Mesendoderm (in vitro differentiated cells): ENCODE results near the gene SUSD3.
A peak's percentile ranks its signal among the peaks of the same experiment; 100 is the strongest.

Experiments used
- DNase-seq: peaks from one replicate; pipeline ENCODE4 v3.0.0; 2013
- H2AK5ac ChIP-seq: 2 replicates; pipeline ENCODE4 v1.6.1; 2013; ENCODE audit warnings: low read length, inconsistent platforms
- H2BK120ac ChIP-seq: 2 replicates; pipeline ENCODE4 v1.6.1; 2013; ENCODE audit warnings: low read depth, mild to moderate bottlenecking, low read length, moderate library complexity, mixed read lengths
- H2BK15ac ChIP-seq: replicated peaks from 2 replicates; pipeline ENCODE4 v1.6.1; 2013; ENCODE audit warnings: low read depth, mild to moderate bottlenecking, moderate library complexity
- H2BK5ac ChIP-seq: 2 replicates; pipeline ENCODE4 v1.6.1; 2013; ENCODE audit warnings: low read length, inconsistent platforms
- H3K18ac ChIP-seq: 2 replicates; pipeline ENCODE4 v1.6.1; 2013; ENCODE audit warnings: mild to moderate bottlenecking, low read length, mixed read lengths
- H3K23ac ChIP-seq: one replicate; pipeline ENCODE4 v1.6.1; 2013; ENCODE audit warnings: low read length
- H3K27ac ChIP-seq: 2 replicates; pipeline ENCODE4 v1.5.1; 2013; ENCODE audit warnings: low read depth, mild to moderate bottlenecking, inconsistent platforms, low read length, moderate library complexity
- H3K27me3 ChIP-seq: 2 replicates; pipeline ENCODE4 v1.6.1; 2013; ENCODE audit warnings: low read length, control low read depth, mild to moderate bottlenecking, inconsistent platforms; ENCODE audit not compliant: insufficient read depth, poor library complexity
- H3K36me3 ChIP-seq: 2 replicates; pipeline ENCODE4 v1.6.1; 2013; ENCODE audit warnings: low read length, inconsistent platforms; ENCODE audit not compliant: control insufficient read depth, insufficient read depth
- H3K4ac ChIP-seq: one replicate; pipeline ENCODE4 v1.6.1; 2013; ENCODE audit warnings: low read depth, mild to moderate bottlenecking, low read length, moderate library complexity
- H3K4me1 ChIP-seq: 2 replicates; pipeline ENCODE4 v1.6.1; 2013; ENCODE audit warnings: low read depth, low read length, inconsistent platforms; ENCODE audit not compliant: control insufficient read depth
- H3K4me2 ChIP-seq: 2 replicates; pipeline ENCODE4 v1.6.1; 2013; ENCODE audit warnings: low read length
- H3K4me3 ChIP-seq: 2 replicates; pipeline ENCODE4 v1.5.1; 2013; ENCODE audit warnings: mild to moderate bottlenecking, low read length
- H3K56ac ChIP-seq: one replicate; pipeline ENCODE4 v1.6.1; 2013; ENCODE audit warnings: low read length
- H3K79me1 ChIP-seq: 2 replicates; pipeline ENCODE4 v1.6.1; 2013; ENCODE audit warnings: low read length, inconsistent platforms
- H3K79me2 ChIP-seq: 2 replicates; pipeline ENCODE4 v1.6.1; 2013; ENCODE audit warnings: mild to moderate bottlenecking, low read length; ENCODE audit not compliant: control insufficient read depth, insufficient read depth
- H3K9ac ChIP-seq: 2 replicates; pipeline ENCODE4 v1.6.1; 2013; ENCODE audit warnings: low read length, inconsistent platforms
- H4K5ac ChIP-seq: one replicate; pipeline ENCODE4 v1.6.1; 2013; ENCODE audit warnings: low read length
- H4K8ac ChIP-seq: one replicate; pipeline ENCODE4 v1.6.1; 2013; ENCODE audit warnings: low read depth, mild to moderate bottlenecking, control low read depth, low read length, moderate library complexity
- WGBS: extraction: QIAGEN DNeasy Blood & Tissue Kit; methylation state at CpG from one replicate; pipeline ENCODE4 v1.1.7; 2013; ENCODE audit warnings: low lambda C conversion rate, missing lambda C conversion rate; ENCODE audit not compliant: insufficient coverage; ENCODE audit errors: extremely low coverage; 5-methylcytosine and 5-hydroxymethylcytosine counted together

SUSD3 gene

GRCh38 chr9:93125331-93125894 lies 66.9 kb downstream of the SUSD3 start:
- Histone ChIP-seq H3K23ac (no peak overlapping the region), H3K4me3 (no peak overlapping the region), H3K27me3 (no peaks in the 10 kb centered on the region), H3K4ac (no peak overlapping the region), H3K4me1 (no peaks in the 10 kb centered on the region), H3K18ac (no peak overlapping the region), H3K4me2 (no peak overlapping the region), H2AK5ac (no peak overlapping the region), H3K79me1 (no peaks in the 10 kb centered on the region), H2BK15ac (no peak overlapping the region), H4K8ac (no peak overlapping the region), H3K79me2 (no peaks in the 10 kb centered on the region), H3K27ac (no peak overlapping the region), H4K5ac (no peak overlapping the region), H2BK120ac (no peak overlapping the region), H3K36me3 (no peaks in the 10 kb centered on the region), H3K9ac (no peak overlapping the region), H2BK5ac (no peak overlapping the region), H3K56ac (no peak overlapping the region)
- WGBS, result no CpG with 5 or more reads among the region's 10 CpGs
- DNase-seq, result no peak

GRCh38 chr9:93126151-93126781 lies 67.8 kb downstream of the SUSD3 start:
- no CpG with 5 or more reads among the region's 23 CpGs for WGBS
- no peak for DNase-seq

DNA sequence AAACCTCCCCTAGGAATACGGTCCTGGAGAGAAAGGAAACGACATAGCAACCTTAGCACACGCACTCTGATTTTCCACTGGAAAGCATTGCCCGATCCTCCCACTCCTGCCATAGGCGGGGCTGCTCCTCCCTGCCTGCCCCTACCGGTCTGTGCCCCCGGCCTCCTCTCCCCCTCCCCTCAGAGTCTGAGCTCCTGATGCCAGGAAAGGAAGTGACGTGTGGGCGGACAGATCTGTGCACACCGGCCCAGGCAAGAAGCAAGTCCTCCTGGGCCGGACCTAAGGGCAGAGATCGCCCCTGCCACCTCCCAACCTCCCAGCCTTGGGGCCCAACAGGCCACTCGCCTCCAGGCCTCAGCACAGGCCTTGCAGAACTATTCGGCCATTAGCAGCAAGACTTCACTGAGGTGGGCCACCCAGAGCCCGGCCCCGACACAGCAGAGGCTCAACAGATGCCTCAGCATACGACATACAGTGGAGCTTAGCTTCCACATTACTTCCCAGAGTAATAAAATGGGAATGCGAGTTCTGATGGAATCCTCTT lies 68.4 kb downstream of the SUSD3 start:
- Histone ChIP-seq H3K27me3 (no peaks in the 10 kb centered on the region), H3K4me1 (no peaks in the 10 kb centered on the region), H3K23ac (no peak overlapping the region), H2AK5ac (no peak overlapping the region), H2BK120ac (no peak overlapping the region), H2BK5ac (no peak overlapping the region), H3K79me2 (no peaks in the 10 kb centered on the region), H3K27ac (no peak overlapping the region), H3K4ac (no peak overlapping the region), H4K5ac (no peak overlapping the region), H3K9ac (peak overlapping the region; percentile 21), H3K4me2 (no peak overlapping the region), H3K56ac (peak overlapping the region; percentile 74), H2BK15ac (no peak overlapping the region), H3K18ac (no peak overlapping the region), H3K36me3 (no peaks in the 10 kb centered on the region), H3K79me1 (no peaks in the 10 kb centered on the region), H3K4me3 (no peak overlapping the region), H4K8ac (no peak overlapping the region)
- WGBS, result no CpG with 5 or more reads among the region's 18 CpGs
- peak; percentile 61 for DNase-seq

More at GRCh38 chr9:93126151-93126781, 67.8 kb downstream of the SUSD3 start:
- H3K23ac ChIP-seq, result no peak overlapping the region
- no peak overlapping the region for H4K5ac ChIP-seq
- H3K4me1 ChIP-seq, result no peaks in the 10 kb centered on the region
- no peaks in the 10 kb centered on the region for H3K79me2 ChIP-seq
- H3K79me1 ChIP-seq, result no peaks in the 10 kb centered on the region
- H2BK5ac ChIP-seq, result no peak overlapping the region
- H4K8ac ChIP-seq, result no peak overlapping the region
- peak overlapping the region; percentile 49 for H3K56ac ChIP-seq
- no peak overlapping the region for H3K27ac ChIP-seq
- H3K4me3 ChIP-seq, result no peak overlapping the region
- no peak overlapping the region for H3K4ac ChIP-seq
- no peak overlapping the region for H3K4me2 ChIP-seq
- H3K27me3 ChIP-seq, result no peaks in the 10 kb centered on the region
- H3K18ac ChIP-seq, result no peak overlapping the region
- no peak overlapping the region for H2AK5ac ChIP-seq
- H2BK15ac ChIP-seq, result no peak overlapping the region
- H3K36me3 ChIP-seq, result no peaks in the 10 kb centered on the region
- no peak overlapping the region for H2BK120ac ChIP-seq
- H3K9ac ChIP-seq, result no peak overlapping the region

- DNase-seq, result no peak
- no peak overlapping the region for H3K9ac ChIP-seq
- H3K56ac ChIP-seq, result no peak overlapping the region
- no peak overlapping the region for H3K4me3 ChIP-seq
- no peak overlapping the region for H3K23ac ChIP-seq
- no peaks in the 10 kb centered on the region for H3K79me1 ChIP-seq
- H3K79me2 ChIP-seq, result no peaks in the 10 kb centered on the region
- H2BK5ac ChIP-seq, result no peak overlapping the region
- H3K4me1 ChIP-seq, result no peaks in the 10 kb centered on the region
- no peak overlapping the region for H4K5ac ChIP-seq
- no peaks in the 10 kb centered on the region for H3K36me3 ChIP-seq
- H3K4me2 ChIP-seq, result no peak overlapping the region
- H3K4ac ChIP-seq, result no peak overlapping the region
- no peak overlapping the region for H4K8ac ChIP-seq
- H2BK15ac ChIP-seq, result no peak overlapping the region
- no peaks in the 10 kb centered on the region for H3K27me3 ChIP-seq
- no peak overlapping the region for H3K27ac ChIP-seq
- H3K18ac ChIP-seq, result no peak overlapping the region
- no peak overlapping the region for H2BK120ac ChIP-seq
- H2AK5ac ChIP-seq, result no peak overlapping the region
- WGBS, result no CpG with 5 or more reads among the region's 8 CpGs
Measured at GRCh38 chr9:93127395-93127911, 69.0 kb downstream of the SUSD3 start.

DNA sequence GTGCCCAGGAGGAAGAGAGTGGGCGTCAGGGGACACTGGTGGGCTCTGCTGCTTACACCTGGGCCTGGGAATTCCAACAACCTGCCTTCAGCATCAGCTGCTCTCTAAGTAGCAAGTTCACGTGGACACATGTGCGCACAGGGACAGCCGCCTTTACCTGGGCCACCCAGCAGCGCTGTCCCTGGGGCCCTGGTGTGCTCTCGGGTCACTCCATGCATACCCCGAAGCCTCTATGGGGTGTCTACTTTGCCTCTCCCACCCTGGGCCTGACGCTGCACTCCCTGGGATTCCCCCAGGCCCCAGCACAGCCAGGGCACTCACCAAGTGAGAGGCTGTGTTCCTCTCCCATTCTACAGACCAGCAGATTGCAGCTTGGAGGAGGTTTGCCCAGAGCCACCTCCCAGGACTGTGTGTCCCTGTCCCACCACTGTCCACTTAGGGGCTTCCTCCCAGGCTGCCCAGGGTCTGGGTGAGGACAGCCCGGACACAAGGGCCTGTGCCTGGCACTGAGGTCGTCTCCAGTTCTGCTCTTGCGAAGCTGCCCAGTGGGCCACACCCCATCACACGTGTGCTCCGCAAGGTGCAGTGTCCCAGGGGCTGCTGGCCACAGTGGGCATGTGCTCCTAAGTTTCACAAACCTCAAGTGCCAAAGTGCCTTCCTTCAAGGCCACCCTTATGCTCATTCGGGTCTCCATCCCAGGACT lies 69.7 kb downstream of the SUSD3 start:
- Histone ChIP-seq H4K8ac (no peak overlapping the region), H2BK5ac (no peak overlapping the region), H3K23ac (no peak overlapping the region), H2AK5ac (no peak overlapping the region), H3K4me1 (no peaks in the 10 kb centered on the region), H2BK15ac (no peak overlapping the region), H3K4me2 (no peak overlapping the region), H3K4ac (no peak overlapping the region), H3K9ac (no peak overlapping the region), H2BK120ac (no peak overlapping the region), H3K27me3 (no peaks in the 10 kb centered on the region), H3K27ac (no peak overlapping the region), H3K79me1 (no peaks in the 10 kb centered on the region), H3K36me3 (no peaks in the 10 kb centered on the region), H3K56ac (no peak overlapping the region), H3K18ac (no peak overlapping the region), H3K79me2 (no peaks in the 10 kb centered on the region), H4K5ac (no peak overlapping the region), H3K4me3 (no peak overlapping the region)
- WGBS, result no CpG with 5 or more reads among the region's 14 CpGs
- DNase-seq, result no peak
